Fibroblast of pulmonary artery (primary cell): ENCODE measurements around the gene RBM38.

Experiments
- DNase-seq: peaks from one replicate; pipeline ENCODE4 v3.0.0-alpha.2; 2010; ENCODE audit warnings: low read depth
- H3K4me3 ChIP-seq: replicated peaks from 2 replicates; pipeline ENCODE4 v1.5.1; 2011; ENCODE audit warnings: low read depth, mild to moderate bottlenecking, control low read depth, low read length, moderate library complexity
- CTCF ChIP-seq: IDR thresholded peaks from 2 replicates; pipeline ENCODE4 v1.5.1; 2011; ENCODE audit warnings: mild to moderate bottlenecking, control low read depth, low read length, inconsistent platforms; ENCODE audit errors: missing control alignments

Gene RBM38

GRCh38 chr20:57433657-57434389 lies 42.6 kb downstream of the RBM38 start:
- TF ChIP-seq CTCF: no peak
- no peak for DNase-seq
- H3K4me3 ChIP-seq: no peak overlapping the region

GRCh38 chr20:57434390-57434700 lies 43.1 kb downstream of the RBM38 start:
- no peak for DNase-seq
- peak; percentile 4 for TF ChIP-seq CTCF

GRCh38 chr20:57435105-57435497 lies 43.9 kb downstream of the RBM38 start:
- no peak for TF ChIP-seq CTCF
- H3K4me3 ChIP-seq: no peak overlapping the region
- no peak for DNase-seq

More at GRCh38 chr20:57434390-57434700, 43.1 kb downstream of the RBM38 start:
- H3K4me3 ChIP-seq: no peak overlapping the region

- H3K4me3 ChIP-seq: no peak overlapping the region
- no peak for TF ChIP-seq CTCF
- no peak for DNase-seq
These were observed 44.5 kb downstream of the RBM38 start for GRCh38 chr20:57435498-57436222.

GRCh38 chr20:57436223-57436545 lies 45.0 kb downstream of the RBM38 start:
- no peak overlapping the region for H3K4me3 ChIP-seq
- no peak for TF ChIP-seq CTCF
- no peak for DNase-seq

GRCh38 chr20:57437267-57437666 lies 46.1 kb downstream of the RBM38 start:
- H3K4me3 ChIP-seq: no peak overlapping the region
- DNase-seq: no peak
- TF ChIP-seq CTCF: no peak
